Liver (tissue), 3 donors: ENCODE data around the gene UGT1A4.

Experiments used
- CTCF ChIP-seq: fragments of 150-350 bp; IDR thresholded peaks from 2 replicates; pipeline ENCODE4 v1.5.1; 2017; ENCODE audit warnings: improper control_type of control experiment, low read depth, low read length; ENCODE audit not compliant: missing input control
- EGR1 ChIP-seq, 2 donors: IDR thresholded peaks; 2 replicates each; pipeline ENCODE4 v1.6.1; 2016 to 2018; ENCODE audit warnings: antibody characterized with exemption in 2 of 2, low read depth in 2 of 2
- GABPA ChIP-seq, 2 donors: IDR thresholded peaks in 1 of 2; conservative IDR thresholded peaks in 1 of 2; 2 replicates each; pipeline ENCODE4 v1.6.1; 2016; ENCODE audit warnings: antibody characterized with exemption in 2 of 2, mild to moderate bottlenecking in 1 of 2, moderate library complexity in 1 of 2
- RAD21 ChIP-seq, 2 donors: IDR thresholded peaks; 2 replicates each; pipeline ENCODE4 v1.6.1; 2016; ENCODE audit warnings: antibody characterized with exemption in 2 of 2, mild to moderate bottlenecking in 2 of 2
- TAF1 ChIP-seq: conservative IDR thresholded peaks from 2 replicates; pipeline ENCODE4 v1.6.1; 2016; ENCODE audit warnings: antibody characterized with exemption, mild to moderate bottlenecking
- ZBTB33 ChIP-seq: IDR thresholded peaks from 2 replicates; pipeline ENCODE4 v1.6.1; 2016; ENCODE audit warnings: antibody characterized with exemption
- donor health status: healthy.
- donor health status: healthy.

DNA sequence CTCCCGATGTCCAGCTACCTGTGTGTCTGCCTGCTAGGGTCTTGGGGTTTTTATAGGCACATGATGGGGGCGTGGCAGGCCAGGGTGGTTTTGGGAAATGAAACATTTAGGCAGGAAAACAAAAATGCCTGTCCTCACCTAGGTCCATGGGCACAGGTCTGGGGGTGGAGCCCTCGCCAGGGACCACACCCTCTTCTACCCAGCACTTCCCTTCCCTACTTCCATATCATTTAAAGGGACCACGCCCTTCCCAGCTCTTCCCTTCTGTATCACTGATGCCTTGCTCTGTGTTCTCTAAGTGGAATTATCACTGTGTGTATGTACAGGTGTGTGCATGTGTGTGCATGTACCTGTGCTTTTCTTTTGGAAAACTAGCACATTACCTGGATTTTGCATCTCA, 47.9 kb downstream of the UGT1A4 start:
- TF ChIP-seq CTCF (no peak), EGR1 (IDR thresholded peaks at IDR 0.05; ENCODE audit: low read depth in 2 of 2) (no peak), ZBTB33 (no peak), GABPA (IDR thresholded peaks at IDR 0.05 in 1 of 2, conservative IDR thresholded peaks at IDR 0.05 in 1 of 2) (no peak), TAF1 (no peak), RAD21 (IDR thresholded peaks at IDR 0.05) (no peak)
